IMR-90 (cell line): Measurements from ENCODE around the gene LHFPL6. TPM values are rescaled to one million over a fixed set of nuclear protein-coding genes. Genes with fewer than 3 reads are reported as not detected.

Source experiments
- ATAC-seq: fragments of 200-7000 bp; cut with Tn5 transposase; 2 replicates; pipeline ENCODE4 v1.9.1; 2020; ENCODE audit warnings: low read depth, mild to moderate bottlenecking, moderate library complexity
- BruUV-seq: library from RNA; stranded (reverse); fragments of 400-500 nt; replicated peaks from 2 replicates; lab custom pipeline; 2021; lab: Mats Ljungman, UMichigan
- CTCF ChIA-PET: fragments of 300-600 bp; formaldehyde crosslinking; extraction: SDS; loops from one replicate; lab custom pipeline; 2021; ENCODE audit warnings: antibody characterized with exemption; lab: Yijun Ruan, JAX
- POLR2A ChIA-PET: fragments of 300-600 bp; sonication (Branson Sonifier 250); formaldehyde crosslinking; loops from one replicate; lab custom pipeline; 2022; ENCODE audit warnings: antibody characterized with exemption; ENCODE audit not compliant: unreplicated experiment; lab: Charles Lee
- DNase-seq: peaks from one replicate; pipeline ENCODE4 v3.0.0; 2013
- H2AFZ ChIP-seq: replicated peaks from 2 replicates; pipeline ENCODE3; 2013; ENCODE audit warnings: low read length, mild to moderate bottlenecking; ENCODE audit not compliant: poor library complexity
- H2AK5ac ChIP-seq: 2 replicates; pipeline ENCODE4 v1.6.1; 2013; ENCODE audit warnings: low read depth, low read length, inconsistent platforms
- H2AK9ac ChIP-seq: replicated peaks from 2 replicates; pipeline ENCODE3; 2013; ENCODE audit warnings: mild to moderate bottlenecking, low read depth, low read length, moderate library complexity; ENCODE audit not compliant: poor library complexity
- H2BK120ac ChIP-seq: 2 replicates; pipeline ENCODE4 v1.6.1; 2013; ENCODE audit warnings: low read depth, low read length, inconsistent platforms
- H2BK15ac ChIP-seq: 3 replicates; pipeline ENCODE4 v1.6.1; 2013; ENCODE audit warnings: low read depth, low read length, inconsistent platforms
- H2BK20ac ChIP-seq: 2 replicates; pipeline ENCODE4 v1.6.1; 2013; ENCODE audit warnings: low read depth, mild to moderate bottlenecking, inconsistent platforms, low read length, moderate library complexity
- H2BK5ac ChIP-seq: 2 replicates; pipeline ENCODE4 v1.6.1; 2013; ENCODE audit warnings: mild to moderate bottlenecking, low read depth, low read length, inconsistent platforms; ENCODE audit not compliant: poor library complexity, severe bottlenecking
- H3K14ac ChIP-seq: replicated peaks from 2 replicates; pipeline ENCODE4 v1.6.1; 2013; ENCODE audit warnings: low read depth, low read length, inconsistent platforms
- H3K18ac ChIP-seq: 2 replicates; pipeline ENCODE4 v1.6.1; 2013; ENCODE audit warnings: low read depth, low read length, control low read depth
- H3K23ac ChIP-seq: 2 replicates; pipeline ENCODE4 v1.6.1; 2013; ENCODE audit warnings: low read depth, low read length, inconsistent platforms
- H3K27ac ChIP-seq: 2 replicates; pipeline ENCODE4 v1.5.1; 2013; ENCODE audit warnings: mild to moderate bottlenecking, control low read depth, low read length; ENCODE audit not compliant: insufficient read depth
- H3K27me3 ChIP-seq: 2 replicates; pipeline ENCODE4 v1.6.1; 2013; ENCODE audit warnings: low read length; ENCODE audit not compliant: control insufficient read depth, insufficient read depth
- H3K36me3 ChIP-seq: 2 replicates; pipeline ENCODE4 v1.6.1; 2013; ENCODE audit warnings: low read length, mixed read lengths; ENCODE audit not compliant: control insufficient read depth, insufficient read depth
- H3K4ac ChIP-seq: 2 replicates; pipeline ENCODE4 v1.6.1; 2013; ENCODE audit warnings: low read depth, low read length, inconsistent platforms
- H3K4me1 ChIP-seq: 2 replicates; pipeline ENCODE4 v1.6.1; 2013; ENCODE audit warnings: low read length, mixed read lengths; ENCODE audit not compliant: control insufficient read depth, insufficient read depth
- H3K4me2 ChIP-seq: 2 replicates; pipeline ENCODE4 v1.6.1; 2013; ENCODE audit warnings: low read depth, mild to moderate bottlenecking, control low read depth, low read length, moderate library complexity
- H3K4me3 ChIP-seq: 2 replicates; pipeline ENCODE4 v1.5.1; 2013; ENCODE audit warnings: low read depth, mild to moderate bottlenecking, control low read depth, low read length, moderate library complexity; ENCODE audit not compliant: insufficient read depth
- H3K56ac ChIP-seq: 2 replicates; pipeline ENCODE4 v1.6.1; 2013; ENCODE audit warnings: low read length, inconsistent platforms; ENCODE audit not compliant: insufficient read depth; ENCODE audit errors: extremely low read depth
- H3K79me1 ChIP-seq, 2 experiments: 2 replicates each; pipeline ENCODE4 v1.6.1; 2013; ENCODE audit warnings: low read length in 2 of 2, inconsistent platforms in 1 of 2, low read depth in 1 of 2
- H3K9ac ChIP-seq: 2 replicates; pipeline ENCODE4 v1.6.1; 2013; ENCODE audit warnings: low read depth, low read length, control low read depth
- H3K9me1 ChIP-seq: 2 replicates; pipeline ENCODE4 v1.6.1; 2013; ENCODE audit warnings: low read length, inconsistent platforms; ENCODE audit not compliant: insufficient read depth
- H3K9me3 ChIP-seq: 2 replicates; pipeline ENCODE4 v1.6.1; 2013; ENCODE audit warnings: low read length; ENCODE audit not compliant: control insufficient read depth, insufficient read depth
- H4K20me1 ChIP-seq: 2 replicates; pipeline ENCODE4 v1.6.1; 2013; ENCODE audit warnings: low read length, inconsistent platforms; ENCODE audit not compliant: insufficient read depth
- H4K5ac ChIP-seq: 2 replicates; pipeline ENCODE4 v1.6.1; 2013; ENCODE audit warnings: mild to moderate bottlenecking, low read depth, low read length, control low read depth
- H4K8ac ChIP-seq, 2 experiments: 2 replicates each; pipeline ENCODE4 v1.6.1; 2013; ENCODE audit warnings: low read depth in 2 of 2, low read length in 2 of 2, control low read depth in 1 of 2, inconsistent platforms in 1 of 2
- H4K91ac ChIP-seq: 2 replicates; pipeline ENCODE4 v1.6.1; 2013; ENCODE audit warnings: low read depth, low read length, inconsistent platforms; ENCODE audit not compliant: insufficient read depth
- FOS ChIP-seq: fragments of 150-350 bp; IDR thresholded peaks from 2 replicates; pipeline ENCODE4 v1.6.1; 2016; ENCODE audit warnings: low read depth, low read length
- MAFK ChIP-seq: IDR thresholded peaks from 2 replicates; pipeline ENCODE4 v1.6.1; 2012; ENCODE audit warnings: low read depth, low read length, improper control_type of control experiment
- POLR2A ChIP-seq: IDR thresholded peaks from 2 replicates; pipeline ENCODE4 v1.6.1; 2012; ENCODE audit warnings: mild to moderate bottlenecking, low read depth, low read length
- dilution Hi-C: fragments of 300-500 bp; cut with HindIII; formaldehyde crosslinking; loops from one replicate; pipeline ENCODE4 v1.14.3; 2018; ENCODE audit warnings: low sequenced_read_pairs; ENCODE audit not compliant: unreplicated experiment
- in situ Hi-C: fragments of 300-500 bp; cut with MboI; formaldehyde crosslinking; loops from 3 replicates; pipeline ENCODE4 v1.14.3; 2019; ENCODE audit warnings: low sequenced_read_pairs, inconsistent platforms, mixed read lengths
- intact Hi-C: fragments of 100-400 bp; cut with micrococcal nuclease; formaldehyde crosslinking; loops from 2 replicates; pipeline ENCODE4 v1.10.0; 2022
- polyA plus RNA-seq, 3 experiments: library from polyadenylated mRNA; depleted of rRNA; stranded (reverse); fragments of >200 nt; gene quantifications; 2 replicates each; pipeline ENCODE4 v1.2.3, GENCODE V29; 2012; ENCODE audit warnings: low replicate concordance in 1 of 3
- total RNA-seq: library from RNA; depleted of rRNA; stranded (reverse); fragments of >200 nt; gene quantifications from 2 replicates; pipeline ENCODE4 v1.2.3, GENCODE V29; 2012

Gene LHFPL6
- total and polyA plus RNA-seq, 2 of the 4 experiments (the other 2 are of a cell fraction) = 24.7 to 36.1 TPM

DNA sequence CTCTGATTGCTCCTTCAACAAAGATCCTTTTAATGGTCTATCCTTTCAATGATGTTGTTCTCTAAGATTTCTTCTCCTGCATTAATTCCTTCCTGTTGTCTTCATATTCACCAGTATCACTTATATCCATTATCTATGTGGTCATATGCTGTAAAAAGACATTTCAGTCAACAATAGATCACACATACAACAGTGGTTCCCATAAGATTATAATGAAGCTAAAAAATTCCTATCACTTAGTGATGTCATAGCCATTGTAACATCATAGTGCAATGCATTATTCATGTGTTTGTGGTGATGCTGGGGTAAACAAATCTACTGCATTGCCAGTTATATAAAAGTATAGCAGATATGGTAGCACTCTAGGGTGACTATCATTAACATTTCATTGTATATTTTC, 266.1 kb downstream of the LHFPL6 start:
- Histone ChIP-seq H3K4me1 (no peaks in the 10 kb centered on the region), H3K9ac (no peak overlapping the region), H3K79me1 (no peaks in the 10 kb centered on the region), H3K14ac (no peak overlapping the region), H4K5ac (no peak overlapping the region), H3K36me3 (no peaks in the 10 kb centered on the region), H3K4me3 (no peak overlapping the region), H4K20me1 (no peaks in the 10 kb centered on the region), H3K18ac (no peak overlapping the region), H2BK120ac (no peak overlapping the region), H4K8ac (no peak overlapping the region), H3K56ac (no peak overlapping the region), H3K4ac (no peak overlapping the region), H2AK5ac (no peak overlapping the region), H3K9me1 (no peaks in the 10 kb centered on the region), H3K27ac (no peak overlapping the region), H2BK5ac (no peak overlapping the region), H4K91ac (no peak overlapping the region), H3K4me2 (no peak overlapping the region), H2BK15ac (no peak overlapping the region), H3K27me3 (no peaks in the 10 kb centered on the region), H2AK9ac (no peak overlapping the region), H3K9me3 (no peaks in the 10 kb centered on the region), H2BK20ac (no peak overlapping the region), H3K23ac (no peak overlapping the region), H2AFZ (no peak overlapping the region)
- ATAC-seq (no peak), DNase-seq (no peak)
- TF ChIP-seq MAFK (no peak), POLR2A (no peak), FOS (no peak)
- CTCF ChIA-PET = interaction anchor here (1.0 kb wide), 1 partner anchor 24 kb away, joined by 3 read pairs; no protein-coding TSS in a partner anchor
- in situ Hi-C loops = no loop called here
- dilution Hi-C loops = no loop called here
- intact Hi-C loops = no loop called here
- BruUV-seq = no TSS peak
- POLR2A ChIA-PET = no interaction called here
